22Rv1 (cell line): ENCODE results near the gene KRT34.

Experiments used
- H3K27ac ChIP-seq: fragments of 450-650 bp; 2 replicates; pipeline ENCODE4 v1.5.1; 2017
- ZFX ChIP-seq: fragments of 450-650 bp; IDR thresholded peaks from 2 replicates; pipeline ENCODE4 v1.6.1; 2017; ENCODE audit warnings: antibody characterized with exemption, borderline replicate concordance
- TF ChIP-seq, protein P1 (sequence below): fragments of 450-650 bp; IDR thresholded peaks from 2 replicates; pipeline ENCODE4 v1.5.1; 2017; ENCODE audit warnings: mild to moderate bottlenecking

KRT34 gene

DNA sequence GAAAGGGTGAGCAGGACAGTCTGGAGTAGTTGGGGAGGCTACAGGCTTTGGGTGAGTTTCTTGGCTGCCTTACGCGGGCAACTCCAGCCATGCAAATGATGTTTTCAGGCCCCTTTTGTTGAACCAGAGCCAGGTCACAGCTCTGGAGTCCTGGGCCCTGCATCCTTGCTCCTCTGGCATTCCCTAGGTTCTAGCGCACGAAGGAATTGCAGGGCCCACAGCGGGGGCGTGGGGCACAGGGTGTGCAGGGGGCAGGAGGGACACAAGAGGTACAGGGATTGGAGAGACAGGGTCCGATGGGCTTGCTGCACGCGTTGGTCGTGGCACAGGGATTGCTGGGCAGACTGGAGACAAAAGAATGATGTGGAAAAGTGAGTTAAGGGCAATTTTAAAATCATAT is 11.7 kb upstream of the KRT34 start:
- no peak overlapping the region for H3K27ac ChIP-seq

DNA sequence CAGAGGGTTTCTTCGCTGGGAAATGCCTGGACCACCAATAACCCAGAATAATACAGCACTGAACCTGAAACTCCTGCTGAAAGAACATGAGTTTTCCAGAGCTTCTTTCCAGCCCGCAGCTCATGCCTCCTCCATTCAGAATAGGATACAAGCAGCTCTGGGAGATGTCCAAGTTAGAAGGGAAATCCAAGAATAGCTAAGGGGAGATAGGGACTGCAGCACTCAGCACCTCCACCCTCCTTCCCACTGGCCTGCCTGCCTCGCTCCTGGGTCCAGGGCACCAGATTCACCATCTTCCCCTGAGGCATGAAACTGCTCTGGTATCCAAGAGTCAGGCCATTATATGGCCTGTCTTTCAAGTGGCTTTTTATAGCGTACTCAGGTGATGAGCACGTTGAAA is 11.2 kb upstream of the KRT34 start:
- TF ChIP-seq, protein P1, sequence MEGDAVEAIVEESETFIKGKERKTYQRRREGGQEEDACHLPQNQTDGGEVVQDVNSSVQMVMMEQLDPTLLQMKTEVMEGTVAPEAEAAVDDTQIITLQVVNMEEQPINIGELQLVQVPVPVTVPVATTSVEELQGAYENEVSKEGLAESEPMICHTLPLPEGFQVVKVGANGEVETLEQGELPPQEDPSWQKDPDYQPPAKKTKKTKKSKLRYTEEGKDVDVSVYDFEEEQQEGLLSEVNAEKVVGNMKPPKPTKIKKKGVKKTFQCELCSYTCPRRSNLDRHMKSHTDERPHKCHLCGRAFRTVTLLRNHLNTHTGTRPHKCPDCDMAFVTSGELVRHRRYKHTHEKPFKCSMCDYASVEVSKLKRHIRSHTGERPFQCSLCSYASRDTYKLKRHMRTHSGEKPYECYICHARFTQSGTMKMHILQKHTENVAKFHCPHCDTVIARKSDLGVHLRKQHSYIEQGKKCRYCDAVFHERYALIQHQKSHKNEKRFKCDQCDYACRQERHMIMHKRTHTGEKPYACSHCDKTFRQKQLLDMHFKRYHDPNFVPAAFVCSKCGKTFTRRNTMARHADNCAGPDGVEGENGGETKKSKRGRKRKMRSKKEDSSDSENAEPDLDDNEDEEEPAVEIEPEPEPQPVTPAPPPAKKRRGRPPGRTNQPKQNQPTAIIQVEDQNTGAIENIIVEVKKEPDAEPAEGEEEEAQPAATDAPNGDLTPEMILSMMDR: no peak
- TF ChIP-seq ZFX: no peak
- no peak overlapping the region for H3K27ac ChIP-seq

More for the DNA sequence above, 11.7 kb upstream of the KRT34 start:
- TF ChIP-seq ZFX: no peak
- TF ChIP-seq, protein P1: no peak

DNA sequence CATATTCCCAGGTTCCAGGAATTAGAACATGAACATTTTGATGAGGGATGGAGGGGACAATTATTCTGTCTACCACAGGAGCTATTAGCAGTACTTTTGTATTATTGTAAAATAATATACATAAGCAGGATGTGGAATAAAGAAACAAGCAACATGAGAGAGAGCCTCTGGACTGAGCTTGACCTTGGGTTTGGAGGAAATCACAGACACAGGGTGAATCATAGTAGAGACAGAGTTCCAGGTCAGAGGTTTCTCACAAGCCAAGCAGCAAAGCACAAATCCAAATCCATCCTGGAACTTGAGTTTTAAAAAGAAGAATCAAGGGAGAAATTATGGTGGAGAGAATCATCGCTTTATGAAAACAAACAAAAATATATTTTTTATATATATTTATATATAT is 10.2 kb upstream of the KRT34 start:
- no peak for TF ChIP-seq ZFX
- TF ChIP-seq, protein P1: no peak
- no peak overlapping the region for H3K27ac ChIP-seq

DNA sequence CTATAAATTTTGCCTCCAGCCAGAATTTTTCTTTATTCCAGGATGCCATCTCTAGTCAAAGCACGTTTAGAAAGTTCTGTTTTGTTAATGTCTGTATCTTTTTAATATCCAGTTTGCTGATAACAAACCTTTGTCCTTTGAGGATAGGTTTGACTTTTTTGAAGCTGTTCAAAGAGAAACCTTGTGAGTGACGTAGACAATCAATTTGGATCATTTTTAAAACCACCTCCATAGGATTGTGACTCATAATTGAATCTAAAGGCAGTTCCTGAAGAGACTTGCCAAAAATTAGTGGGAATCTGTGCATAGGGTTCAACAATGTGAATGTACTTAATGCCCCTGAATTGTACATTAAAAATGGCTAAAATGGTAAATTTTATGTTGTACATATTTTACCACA is 9.4 kb upstream of the KRT34 start:
- TF ChIP-seq, protein P1: no peak
- TF ChIP-seq ZFX: no peak
- no peak overlapping the region for H3K27ac ChIP-seq

DNA sequence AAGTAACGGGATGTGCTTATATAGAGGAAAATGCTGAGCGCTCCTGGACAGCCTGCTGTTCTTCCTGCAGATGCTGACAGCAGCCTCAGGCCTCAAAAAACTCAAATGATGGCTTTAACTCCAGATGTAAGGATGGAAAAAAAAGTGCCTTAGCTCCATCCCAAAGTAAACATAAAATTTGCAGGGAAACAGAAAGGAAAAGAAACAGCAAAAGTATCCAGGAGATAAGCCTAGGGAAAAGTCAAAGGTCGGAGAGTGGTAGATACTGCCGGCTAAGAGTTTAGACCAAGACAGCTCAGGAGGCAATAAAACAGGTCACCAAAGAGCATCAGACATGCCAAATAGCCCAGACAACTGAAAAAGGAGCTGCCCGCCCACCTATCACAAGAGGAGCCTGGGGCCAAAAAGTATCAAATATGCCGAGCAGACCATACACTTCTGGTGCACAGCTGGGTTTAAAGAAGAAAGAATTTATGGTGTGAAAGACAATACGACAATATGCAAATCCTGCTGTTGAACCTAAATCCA is 8.4 kb upstream of the KRT34 start:
- H3K27ac ChIP-seq: no peak overlapping the region
- TF ChIP-seq ZFX: no peak
- TF ChIP-seq, protein P1: no peak

DNA sequence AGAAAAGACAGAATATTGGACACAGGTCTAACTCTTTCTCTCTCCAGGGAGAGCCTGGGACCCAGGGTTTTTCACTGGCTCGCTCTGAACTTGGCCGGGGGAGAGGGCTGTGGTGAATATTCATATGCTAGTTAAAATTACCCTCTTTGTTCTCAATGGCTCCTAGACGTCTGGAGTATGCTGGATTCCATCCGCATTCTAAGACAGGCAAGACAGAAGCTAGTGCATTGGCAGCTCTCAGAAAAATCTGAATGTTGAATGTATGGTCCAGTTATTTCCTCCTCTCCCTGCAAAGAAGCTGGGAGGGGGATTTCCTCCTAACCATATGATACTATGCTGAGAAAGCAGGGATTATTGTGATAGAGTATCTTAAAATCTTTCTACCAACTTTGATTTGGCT is 5.6 kb upstream of the KRT34 start:
- no peak overlapping the region for H3K27ac ChIP-seq
- TF ChIP-seq, protein P1: no peak
- TF ChIP-seq ZFX: no peak

DNA sequence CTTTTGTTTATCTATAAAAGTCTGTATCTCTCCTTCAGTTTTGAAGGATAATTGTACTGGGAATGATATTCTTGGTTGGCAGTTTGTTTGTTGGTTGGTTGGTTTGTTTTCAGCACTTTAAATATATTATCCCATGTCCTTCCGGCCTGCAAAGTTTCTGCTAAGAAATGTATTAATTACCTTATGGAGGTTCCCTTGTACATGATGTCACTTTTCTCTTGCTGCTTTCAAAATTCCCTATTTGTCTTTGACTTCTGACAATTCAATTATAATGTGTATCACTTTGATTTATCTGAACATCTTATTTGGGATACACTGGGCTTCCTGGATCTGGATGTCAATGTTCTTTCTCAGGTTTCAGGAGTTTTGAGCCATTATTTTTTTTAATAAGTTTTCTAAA is 4.1 kb upstream of the KRT34 start:
- TF ChIP-seq, protein P1: no peak
- TF ChIP-seq ZFX: no peak
- no peak overlapping the region for H3K27ac ChIP-seq
